Smooth muscle cell (in vitro differentiated cells): ENCODE data around the gene RNF113B. TPM values are rescaled to one million over a fixed set of nuclear protein-coding genes. Genes with fewer than 3 reads are reported as not detected.

Experiments
- DNase-seq: peaks from one replicate; lab custom pipeline; 2025; ENCODE audit not compliant: unreplicated experiment; lab: John Stamatoyannopoulos, UW
- H2AFZ ChIP-seq: fragments of 200-600 bp; sonication (generic); 2 replicates; pipeline ENCODE4 v1.6.0; 2016; ENCODE audit warnings: antibody characterized with exemption, low read depth, mild to moderate bottlenecking
- H3F3A ChIP-seq: fragments of 200-600 bp; sonication (generic); 2 replicates; pipeline ENCODE4 v1.6.0; 2017; ENCODE audit warnings: antibody characterized with exemption, low read depth
- H3K27ac ChIP-seq: fragments of 200-600 bp; sonication (generic); 2 replicates; pipeline ENCODE4 v1.5.1; 2016; ENCODE audit warnings: low read depth, mild to moderate bottlenecking
- H3K27me3 ChIP-seq: fragments of 200-600 bp; sonication (generic); 2 replicates; pipeline ENCODE4 v1.6.1; 2016; ENCODE audit warnings: low read depth, mild to moderate bottlenecking
- H3K36me3 ChIP-seq: fragments of 200-600 bp; sonication (generic); 2 replicates; pipeline ENCODE4 v1.5.1; 2016; ENCODE audit warnings: low read depth
- H3K4me1 ChIP-seq: fragments of 200-600 bp; sonication (generic); 2 replicates; pipeline ENCODE4 v1.5.1; 2016; ENCODE audit warnings: low read depth
- H3K4me2 ChIP-seq: fragments of 200-600 bp; sonication (generic); 2 replicates; pipeline ENCODE4 v1.6.0; 2016; ENCODE audit warnings: mild to moderate bottlenecking
- H3K4me3 ChIP-seq: fragments of 200-600 bp; sonication (generic); 2 replicates; pipeline ENCODE4 v1.5.1; 2016; ENCODE audit warnings: mild to moderate bottlenecking
- H3K79me2 ChIP-seq: fragments of 200-600 bp; sonication (generic); 2 replicates; pipeline ENCODE4 v1.6.0; 2016; ENCODE audit warnings: low read depth, mild to moderate bottlenecking
- H3K9ac ChIP-seq: fragments of 200-600 bp; sonication (generic); 2 replicates; pipeline ENCODE4 v1.6.0; 2016; ENCODE audit warnings: low read depth
- H3K9me3 ChIP-seq: fragments of 200-600 bp; sonication (generic); replicated peaks from 2 replicates; pipeline ENCODE4 v1.5.1; 2016; ENCODE audit warnings: low read depth
- H4K20me1 ChIP-seq: fragments of 200-600 bp; sonication (generic); 2 replicates; pipeline ENCODE4 v1.6.0; 2016; ENCODE audit warnings: low read depth
- CTCF ChIP-seq: fragments of 200-600 bp; sonication (generic); IDR thresholded peaks from 2 replicates; pipeline ENCODE4 v1.5.1; 2017; ENCODE audit warnings: borderline replicate concordance, mild to moderate bottlenecking, antibody characterized with exemption; ENCODE audit not compliant: insufficient read depth, poor library complexity, severe bottlenecking
- WGBS: methylation state at CpG from one replicate; pipeline ENCODE4 v1.1.7; 2016; ENCODE audit warnings: low lambda C conversion rate; 5-methylcytosine and 5-hydroxymethylcytosine counted together
- polyA plus RNA-seq: library from polyadenylated mRNA; unstranded; fragments of >200 nt; fragmentation: Nextera tagmentation; extraction: Ambion mirVana; gene quantifications from 2 replicates; pipeline ENCODE4 v1.2.1, GENCODE V29; 2016
- total RNA-seq: library from RNA; depleted of rRNA; stranded (reverse); fragments of >200 nt; gene quantifications from 2 replicates; pipeline ENCODE4 v1.2.3, GENCODE V29; 2014

The RNF113B gene
- total and polyA plus RNA-seq, 2 experiments from 2014 or later = 0.38 TPM; not detected in 1

GRCh38 chr13:98224557-98224956 is 47.5 kb upstream of the RNF113B start:
- no peak for DNase-seq
- TF ChIP-seq CTCF = no peak
- 93% methylated on average over 5 of the region's 5 CpGs for WGBS

GRCh38 chr13:98223741-98224140 is 46.7 kb upstream of the RNF113B start:
- H3K9ac ChIP-seq = no peak overlapping the region
- no peak overlapping the region for H3K4me2 ChIP-seq
- H3K27ac ChIP-seq = no peak overlapping the region
- TF ChIP-seq CTCF = no peak
- no peaks in the 10 kb centered on the region for H3K9me3 ChIP-seq
- H3K27me3 ChIP-seq = no peaks in the 10 kb centered on the region
- no peak overlapping the region for H3K4me3 ChIP-seq
- H4K20me1 ChIP-seq = peaks cover 21% of the 10 kb centered on the region
- no peaks in the 10 kb centered on the region for H3K36me3 ChIP-seq
- peaks cover 71% of the 10 kb centered on the region for H3K79me2 ChIP-seq
- DNase-seq = no peak
- H2AFZ ChIP-seq = no peak overlapping the region
- peaks cover 8% of the 10 kb centered on the region for H3F3A ChIP-seq
- peaks cover 13% of the 10 kb centered on the region for H3K4me1 ChIP-seq

More at GRCh38 chr13:98224557-98224956, 47.5 kb upstream of the RNF113B start:
- Histone ChIP-seq H3K4me1 (peaks cover 13% of the 10 kb centered on the region), H3F3A (peaks cover 12% of the 10 kb centered on the region), H3K79me2 (peaks cover 69% of the 10 kb centered on the region), H3K9ac (no peak overlapping the region), H3K27me3 (no peaks in the 10 kb centered on the region), H3K4me3 (no peak overlapping the region), H3K27ac (no peak overlapping the region), H4K20me1 (peaks cover 21% of the 10 kb centered on the region), H3K36me3 (no peaks in the 10 kb centered on the region), H3K9me3 (no peaks in the 10 kb centered on the region), H3K4me2 (no peak overlapping the region), H2AFZ (no peak overlapping the region)

DNA sequence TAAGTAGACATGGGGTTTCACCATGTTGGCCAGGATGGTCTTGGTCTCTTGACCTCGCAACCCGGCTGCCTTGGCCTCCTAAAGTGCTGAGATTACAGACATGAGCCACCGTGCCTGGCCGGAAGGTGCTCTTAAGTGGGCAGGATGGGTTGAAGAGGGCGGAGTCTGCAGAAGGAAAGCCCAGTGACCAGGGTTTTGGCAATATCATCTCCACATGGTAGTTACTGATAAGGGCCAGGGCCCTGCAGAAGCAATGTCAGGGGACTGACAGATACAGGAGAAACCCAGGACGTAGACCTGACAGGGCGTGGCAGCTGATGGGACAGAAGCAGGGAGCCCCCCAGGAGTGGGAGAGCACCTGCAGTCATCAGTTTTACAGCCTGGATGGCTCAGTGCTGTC is 45.7 kb upstream of the RNF113B start:
- Histone ChIP-seq H4K20me1 (peaks cover 21% of the 10 kb centered on the region), H3K9ac (no peak overlapping the region), H3K9me3 (no peaks in the 10 kb centered on the region), H3K27ac (no peak overlapping the region), H3K4me3 (no peak overlapping the region), H3K27me3 (no peaks in the 10 kb centered on the region), H3K4me2 (no peak overlapping the region), H3K79me2 (peaks cover 71% of the 10 kb centered on the region), H3K36me3 (no peaks in the 10 kb centered on the region), H3F3A (peaks cover 6% of the 10 kb centered on the region), H3K4me1 (peaks cover 13% of the 10 kb centered on the region), H2AFZ (no peak overlapping the region)
- WGBS = 95% methylated on average over 7 of the region's 7 CpGs
- no peak for TF ChIP-seq CTCF
- DNase-seq = no peak

DNA sequence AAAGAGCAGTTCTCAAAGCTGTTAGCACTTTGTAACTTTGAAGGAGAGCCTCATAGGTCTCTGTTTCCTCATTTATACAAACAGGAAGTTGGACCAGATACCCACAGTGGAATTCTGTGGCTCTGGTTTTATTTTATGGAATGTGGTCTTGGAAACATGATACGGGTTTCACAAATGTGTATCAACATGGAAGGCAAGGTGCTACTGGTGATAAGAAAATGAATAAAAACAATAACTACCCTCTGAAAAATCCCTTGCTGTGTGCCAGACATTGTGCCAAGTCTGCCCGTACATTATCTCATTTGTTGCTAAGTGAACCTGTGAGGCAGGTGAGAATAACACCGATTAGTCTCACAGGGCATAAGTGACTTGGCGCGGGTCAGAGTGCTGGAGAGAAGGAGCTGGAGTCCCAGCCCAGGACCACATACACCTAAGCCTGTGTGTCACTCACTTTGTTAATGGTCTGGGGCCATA is 45.0 kb upstream of the RNF113B start:
- Histone ChIP-seq H3K4me2 (peak overlapping the region; percentile 45), H3K4me3 (no peak overlapping the region), H3K27me3 (no peaks in the 10 kb centered on the region), H3K36me3 (no peaks in the 10 kb centered on the region), H3K79me2 (peaks cover 70% of the 10 kb centered on the region), H3K9me3 (no peaks in the 10 kb centered on the region), H2AFZ (no peak overlapping the region), H4K20me1 (peaks cover 21% of the 10 kb centered on the region), H3K4me1 (peaks cover 13% of the 10 kb centered on the region), H3K27ac (peak overlapping the region; percentile 62), H3F3A (peaks cover 6% of the 10 kb centered on the region), H3K9ac (peak overlapping the region; percentile 6)
- no peak for DNase-seq
- TF ChIP-seq CTCF = no peak
- WGBS = 75% methylated on average over 5 of the region's 5 CpGs
